ENCODE data around the gene TRMT6.

GRCh38 chr20:5996765-5997164 lies 46.4 kb upstream of the TRMT6 start:
- TF ChIP-seq EZH2phosphoT487 (IDR thresholded peaks at IDR 0.05; ENCODE audit: borderline replicate concordance) (no peak), CTCF (conservative IDR thresholded peaks at IDR 0.05; ENCODE audit: low read length) (peak; percentile 18; the same call in 1 of the 2 replicates)
